GM23338 (cell line): ENCODE data around the gene KLC1. TPM values are rescaled to one million over a fixed set of nuclear protein-coding genes. Genes with fewer than 3 reads are reported as not detected.

Source experiments
- ATAC-seq: fragments of 200-7000 bp; cut with Tn5 transposase; 3 replicates; pipeline ENCODE4 v1.9.1; 2020
- DNase-seq: peaks from one replicate; pipeline ENCODE4 v3.0.0-alpha.2; 2015; ENCODE audit warnings: low spot score
- H2AFZ ChIP-seq: fragments of 200-600 bp; sonication (generic); 2 replicates; pipeline ENCODE4 v1.8.0; 2016; ENCODE audit warnings: antibody characterized with exemption, mild to moderate bottlenecking, moderate library complexity
- H3F3A ChIP-seq: fragments of 200-600 bp; sonication (generic); replicated peaks from 2 replicates; pipeline ENCODE4 v1.8.0; 2017; ENCODE audit warnings: antibody characterized with exemption, mixed run types, low read depth
- H3K27ac ChIP-seq: fragments of 200-600 bp; sonication (generic); 2 replicates; pipeline ENCODE4 v1.6.1; 2016; ENCODE audit warnings: low read depth
- H3K27me3 ChIP-seq: fragments of 200-600 bp; sonication (generic); 2 replicates; pipeline ENCODE4 v1.8.0; 2016; ENCODE audit warnings: mild to moderate bottlenecking, mixed run types, moderate library complexity; ENCODE audit not compliant: insufficient read depth
- H3K36me3 ChIP-seq: fragments of 200-600 bp; sonication (generic); 2 replicates; pipeline ENCODE4 v1.8.0; 2016; ENCODE audit warnings: mild to moderate bottlenecking; ENCODE audit not compliant: insufficient read depth
- H3K4me1 ChIP-seq: fragments of 200-600 bp; sonication (generic); 2 replicates; pipeline ENCODE4 v1.8.0; 2016; ENCODE audit warnings: mild to moderate bottlenecking, moderate library complexity; ENCODE audit not compliant: insufficient read depth
- H3K4me2 ChIP-seq: fragments of 200-600 bp; sonication (generic); 2 replicates; pipeline ENCODE4 v1.7.1; 2017; ENCODE audit warnings: mixed run types
- H3K4me3 ChIP-seq: fragments of 200-600 bp; sonication (generic); 2 replicates; pipeline ENCODE4 v1.6.1; 2016; ENCODE audit warnings: mixed run types
- H3K79me2 ChIP-seq: fragments of 200-600 bp; sonication (generic); replicated peaks from 2 replicates; pipeline ENCODE4 v1.8.0; 2017; ENCODE audit warnings: mild to moderate bottlenecking; ENCODE audit not compliant: insufficient read depth
- H3K9me2 ChIP-seq: fragments of 200-600 bp; sonication (generic); 2 replicates; pipeline ENCODE4 v1.8.0; 2017; ENCODE audit not compliant: insufficient read depth
- H4K20me1 ChIP-seq: fragments of 200-600 bp; sonication (generic); replicated peaks from 2 replicates; pipeline ENCODE4 v1.8.0; 2017; ENCODE audit warnings: mild to moderate bottlenecking; ENCODE audit not compliant: insufficient read depth
- H3K27ac Mint-ChIP-seq: 2 replicates; pipeline ENCODE4 v1.8.0; 2020; ENCODE audit warnings: inconsistent platforms, mild to moderate bottlenecking, moderate library complexity, mixed read lengths
- H3K27me3 Mint-ChIP-seq: 3 replicates; pipeline ENCODE4 v1.8.0; 2022; ENCODE audit warnings: low read depth, mild to moderate bottlenecking, moderate library complexity, mixed read lengths, inconsistent platforms; ENCODE audit not compliant: insufficient read depth, poor library complexity
- H3K36me3 Mint-ChIP-seq: 3 replicates; pipeline ENCODE4 v1.8.0; 2021; ENCODE audit warnings: low read depth, mild to moderate bottlenecking, inconsistent platforms, moderate library complexity, mixed read lengths
- H3K4me1 Mint-ChIP-seq: 3 replicates; pipeline ENCODE4 v1.8.0; 2020; ENCODE audit warnings: mild to moderate bottlenecking, inconsistent platforms, mixed read lengths
- H3K4me3 Mint-ChIP-seq: 3 replicates; pipeline ENCODE4 v1.8.0; 2021; ENCODE audit warnings: moderate library complexity, mild to moderate bottlenecking, inconsistent platforms, mixed read lengths
- H3K9me3 Mint-ChIP-seq: 3 replicates; pipeline ENCODE4 v1.8.0; 2020; ENCODE audit warnings: moderate library complexity, mild to moderate bottlenecking, inconsistent platforms, mixed read lengths
- CREB1 ChIP-seq: fragments of 250-450 bp; sonication (Bioruptor Pico); IDR thresholded peaks from 2 replicates; pipeline ENCODE4 v1.5.0; 2020; ENCODE audit warnings: low read depth, mild to moderate bottlenecking, moderate library complexity
- CTCF ChIP-seq, 2 experiments: fragments of 200-600 bp in 1 of 2; sonication (generic) in 1 of 2; conservative IDR thresholded peaks; 2 replicates each; pipeline versions ENCODE4 v1.5.1 to v1.6.1; 2016 to 2017; ENCODE audit warnings: antibody characterized with exemption in 2 of 2, low read depth in 2 of 2, mild to moderate bottlenecking in 2 of 2, moderate library complexity in 1 of 2
- POLR2AphosphoS5 ChIP-seq: IDR thresholded peaks from 2 replicates; pipeline ENCODE4 v1.6.1; 2016; ENCODE audit warnings: antibody characterized with exemption, low read depth
- STAT1 ChIP-seq: IDR thresholded peaks from one replicate; pipeline ENCODE4 v1.6.1; 2016; ENCODE audit warnings: antibody characterized with exemption; ENCODE audit not compliant: unreplicated experiment
- polyA plus RNA-seq: library from polyadenylated mRNA; unstranded; fragments of >200 nt; fragmentation: Nextera tagmentation; extraction: Ambion mirVana; gene quantifications from 2 replicates; pipeline ENCODE4 v1.2.1, GENCODE V29; 2016
- total RNA-seq: library from RNA; depleted of rRNA; stranded (reverse); fragments of >200 nt; shearing (Covaris generic); gene quantifications from 2 replicates; pipeline ENCODE4 v1.2.3, GENCODE V29; 2014
- TF ChIP-seq, protein P1 (sequence below): fragments of 250-450 bp; sonication (Bioruptor Pico); IDR thresholded peaks from 2 replicates; pipeline ENCODE4 v1.5.0; 2020; ENCODE audit warnings: mild to moderate bottlenecking, moderate library complexity

Gene KLC1
- total and polyA plus RNA-seq, 2 experiments from 2014 or later = 165 to 308 TPM

DNA sequence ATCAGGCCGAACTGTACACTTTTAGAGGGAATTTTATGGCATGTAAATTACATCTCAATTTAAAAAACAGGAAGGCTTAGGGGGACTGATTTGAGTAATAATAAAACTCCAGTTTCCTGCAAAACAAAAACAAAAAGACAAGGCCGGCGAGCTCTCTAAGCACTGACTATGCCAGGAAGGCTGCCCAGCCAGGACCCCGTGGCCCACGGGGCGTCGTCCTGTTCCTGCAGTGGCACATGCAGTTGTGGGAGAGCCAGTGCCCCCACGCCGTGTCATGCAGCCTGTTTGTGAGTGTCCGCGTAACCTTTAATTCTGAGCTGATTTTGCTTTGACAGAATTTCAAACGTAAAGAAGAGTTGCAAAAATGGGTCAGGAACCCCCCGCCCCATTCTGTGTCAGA is 75.7 kb downstream of the KLC1 start:
- peaks cover 54% of the 10 kb centered on the region for H3K36me3 Mint-ChIP-seq
- ATAC-seq (no peak), DNase-seq (no peak)
- Histone ChIP-seq H3K79me2 (no peaks in the 10 kb centered on the region), H3K4me2 (no peak overlapping the region), H3K36me3 (peaks cover 5% of the 10 kb centered on the region; the same call in 1 of the 2 replicates), H2AFZ (no peak overlapping the region), H3K4me1 (no peaks in the 10 kb centered on the region), H4K20me1 (peaks cover 8% of the 10 kb centered on the region), H3F3A (peaks cover 5% of the 10 kb centered on the region; the same call in 1 of the 2 replicates), H3K9me2 (no peaks in the 10 kb centered on the region), H3K4me3 (no peak overlapping the region), H3K27ac (peak overlapping the region; percentile 50; the same call in 1 of the 2 replicates), H3K27me3 (no peaks in the 10 kb centered on the region)
- H3K27ac Mint-ChIP-seq = peak overlapping the region; percentile 18; the same call in 1 of the 2 replicates
- no peaks in the 10 kb centered on the region for H3K9me3 Mint-ChIP-seq
- TF ChIP-seq POLR2AphosphoS5 = no peak
- TF ChIP-seq, protein P1, sequence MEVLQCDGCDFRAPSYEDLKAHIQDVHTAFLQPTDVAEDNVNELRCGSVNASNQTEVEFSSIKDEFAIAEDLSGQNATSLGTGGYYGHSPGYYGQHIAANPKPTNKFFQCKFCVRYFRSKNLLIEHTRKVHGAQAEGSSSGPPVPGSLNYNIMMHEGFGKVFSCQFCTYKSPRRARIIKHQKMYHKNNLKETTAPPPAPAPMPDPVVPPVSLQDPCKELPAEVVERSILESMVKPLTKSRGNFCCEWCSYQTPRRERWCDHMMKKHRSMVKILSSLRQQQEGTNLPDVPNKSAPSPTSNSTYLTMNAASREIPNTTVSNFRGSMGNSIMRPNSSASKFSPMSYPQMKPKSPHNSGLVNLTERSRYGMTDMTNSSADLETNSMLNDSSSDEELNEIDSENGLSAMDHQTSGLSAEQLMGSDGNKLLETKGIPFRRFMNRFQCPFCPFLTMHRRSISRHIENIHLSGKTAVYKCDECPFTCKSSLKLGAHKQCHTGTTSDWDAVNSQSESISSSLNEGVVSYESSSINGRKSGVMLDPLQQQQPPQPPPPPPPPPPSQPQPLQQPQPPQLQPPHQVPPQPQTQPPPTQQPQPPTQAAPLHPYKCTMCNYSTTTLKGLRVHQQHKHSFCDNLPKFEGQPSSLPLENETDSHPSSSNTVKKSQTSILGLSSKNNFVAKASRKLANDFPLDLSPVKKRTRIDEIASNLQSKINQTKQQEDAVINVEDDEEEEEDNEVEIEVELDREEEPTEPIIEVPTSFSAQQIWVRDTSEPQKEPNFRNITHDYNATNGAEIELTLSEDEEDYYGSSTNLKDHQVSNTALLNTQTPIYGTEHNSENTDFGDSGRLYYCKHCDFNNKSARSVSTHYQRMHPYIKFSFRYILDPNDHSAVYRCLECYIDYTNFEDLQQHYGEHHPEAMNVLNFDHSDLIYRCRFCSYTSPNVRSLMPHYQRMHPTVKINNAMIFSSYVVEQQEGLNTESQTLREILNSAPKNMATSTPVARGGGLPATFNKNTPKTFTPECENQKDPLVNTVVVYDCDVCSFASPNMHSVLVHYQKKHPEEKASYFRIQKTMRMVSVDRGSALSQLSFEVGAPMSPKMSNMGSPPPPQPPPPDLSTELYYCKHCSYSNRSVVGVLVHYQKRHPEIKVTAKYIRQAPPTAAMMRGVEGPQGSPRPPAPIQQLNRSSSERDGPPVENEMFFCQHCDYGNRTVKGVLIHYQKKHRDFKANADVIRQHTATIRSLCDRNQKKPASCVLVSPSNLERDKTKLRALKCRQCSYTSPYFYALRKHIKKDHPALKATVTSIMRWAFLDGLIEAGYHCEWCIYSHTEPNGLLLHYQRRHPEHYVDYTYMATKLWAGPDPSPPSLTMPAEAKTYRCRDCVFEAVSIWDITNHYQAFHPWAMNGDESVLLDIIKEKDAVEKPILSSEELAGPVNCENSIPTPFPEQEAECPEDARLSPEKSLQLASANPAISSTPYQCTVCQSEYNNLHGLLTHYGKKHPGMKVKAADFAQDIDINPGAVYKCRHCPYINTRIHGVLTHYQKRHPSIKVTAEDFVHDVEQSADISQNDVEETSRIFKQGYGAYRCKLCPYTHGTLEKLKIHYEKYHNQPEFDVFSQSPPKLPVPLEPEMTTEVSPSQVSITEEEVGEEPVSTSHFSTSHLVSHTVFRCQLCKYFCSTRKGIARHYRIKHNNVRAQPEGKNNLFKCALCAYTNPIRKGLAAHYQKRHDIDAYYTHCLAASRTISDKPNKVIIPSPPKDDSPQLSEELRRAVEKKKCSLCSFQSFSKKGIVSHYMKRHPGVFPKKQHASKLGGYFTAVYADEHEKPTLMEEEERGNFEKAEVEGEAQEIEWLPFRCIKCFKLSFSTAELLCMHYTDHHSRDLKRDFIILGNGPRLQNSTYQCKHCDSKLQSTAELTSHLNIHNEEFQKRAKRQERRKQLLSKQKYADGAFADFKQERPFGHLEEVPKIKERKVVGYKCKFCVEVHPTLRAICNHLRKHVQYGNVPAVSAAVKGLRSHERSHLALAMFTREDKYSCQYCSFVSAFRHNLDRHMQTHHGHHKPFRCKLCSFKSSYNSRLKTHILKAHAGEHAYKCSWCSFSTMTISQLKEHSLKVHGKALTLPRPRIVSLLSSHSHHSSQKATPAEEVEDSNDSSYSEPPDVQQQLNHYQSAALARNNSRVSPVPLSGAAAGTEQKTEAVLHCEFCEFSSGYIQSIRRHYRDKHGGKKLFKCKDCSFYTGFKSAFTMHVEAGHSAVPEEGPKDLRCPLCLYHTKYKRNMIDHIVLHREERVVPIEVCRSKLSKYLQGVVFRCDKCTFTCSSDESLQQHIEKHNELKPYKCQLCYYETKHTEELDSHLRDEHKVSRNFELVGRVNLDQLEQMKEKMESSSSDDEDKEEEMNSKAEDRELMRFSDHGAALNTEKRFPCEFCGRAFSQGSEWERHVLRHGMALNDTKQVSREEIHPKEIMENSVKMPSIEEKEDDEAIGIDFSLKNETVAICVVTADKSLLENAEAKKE (CRISPR knock-in tag) = no peak
- peaks cover 26% of the 10 kb centered on the region for H3K27me3 Mint-ChIP-seq
- H3K4me1 Mint-ChIP-seq = peaks cover 13% of the 10 kb centered on the region
- H3K4me3 Mint-ChIP-seq = no peak overlapping the region

DNA sequence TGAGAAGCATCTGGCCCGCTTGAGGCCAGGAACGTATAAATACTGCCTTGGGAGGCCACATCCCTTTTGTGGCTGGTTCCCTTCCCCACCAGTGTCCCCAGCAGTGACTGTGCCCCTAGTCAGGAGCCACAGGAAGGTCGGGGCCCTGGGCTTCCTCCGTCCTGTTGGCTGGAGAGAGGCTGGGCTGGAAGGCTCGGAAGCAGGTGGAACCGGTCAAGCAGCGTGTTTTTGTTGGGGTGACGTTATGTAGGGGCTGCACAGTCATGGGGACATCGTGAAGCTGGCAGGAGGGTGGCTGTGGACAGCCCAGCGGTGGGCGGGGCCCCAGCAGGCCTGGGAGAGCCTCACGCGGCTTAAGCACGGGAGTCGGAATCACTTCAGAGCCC is 76.1 kb downstream of the KLC1 start:
- DNase-seq = no peak
- TF ChIP-seq CTCF (conservative IDR thresholded peaks at IDR 0.05; ENCODE audit: low read depth in 2 of 2) (no peak), POLR2AphosphoS5 (no peak; the same call in 1 of the 2 replicates), STAT1 (no peak), CREB1 (CRISPR knock-in tag) (no peak)

More for the DNA sequence above, 76.1 kb downstream of the KLC1 start:
- H4K20me1 ChIP-seq = peaks cover 10% of the 10 kb centered on the region
- H3K27me3 Mint-ChIP-seq = peaks cover 24% of the 10 kb centered on the region
- peaks cover 6% of the 10 kb centered on the region; the same call in 1 of the 2 replicates for H3F3A ChIP-seq
- peaks cover 52% of the 10 kb centered on the region for H3K36me3 Mint-ChIP-seq
- no peaks in the 10 kb centered on the region for H3K9me3 Mint-ChIP-seq
- H3K36me3 ChIP-seq = peaks cover 5% of the 10 kb centered on the region; the same call in 1 of the 2 replicates
- H3K4me1 Mint-ChIP-seq = peaks cover 14% of the 10 kb centered on the region
- H3K4me1 ChIP-seq = no peaks in the 10 kb centered on the region
- no peak overlapping the region for H3K4me2 ChIP-seq
- no peak overlapping the region for H2AFZ ChIP-seq
- no peaks in the 10 kb centered on the region for H3K9me2 ChIP-seq
- no peak overlapping the region for H3K27ac ChIP-seq
- H3K79me2 ChIP-seq = no peaks in the 10 kb centered on the region
- H3K27ac Mint-ChIP-seq = 0 out of 2 replicates have a peak overlapping the region, but pooled peaks have one; percentile 61
- H3K4me3 Mint-ChIP-seq = no peak overlapping the region
- no peaks in the 10 kb centered on the region for H3K27me3 ChIP-seq
- ATAC-seq = no peak
- no peak overlapping the region for H3K4me3 ChIP-seq
